ENCODE data around the gene ZBTB44. TPM values are rescaled to one million over a fixed set of nuclear protein-coding genes. Genes with fewer than 3 reads are reported as not detected.

ZBTB44 gene
- total RNA-seq, 1 experiment from 2014 or later, result 27.5 TPM

- Histone ChIP-seq H2AFZ (ENCODE audit: low read length) (no peak overlapping the region), H3F3A (ENCODE audit: low read length, unreplicated experiment) (no peaks in the 10 kb centered on the region), H3K27ac (ENCODE audit: low read length) (no peak overlapping the region), H3K9me3 (ENCODE audit: low read length) (no peaks in the 10 kb centered on the region), H3K36me3 (ENCODE audit: low read depth, low read length) (peaks cover 4% of the 10 kb centered on the region), H3K79me2 (ENCODE audit: low read length) (no peaks in the 10 kb centered on the region), H4K20me1 (ENCODE audit: low read length) (no peaks in the 10 kb centered on the region), H3K4me3 (ENCODE audit: low read length) (no peak overlapping the region), H3K27me3 (ENCODE audit: low read length) (no peaks in the 10 kb centered on the region), H3K9me2 (replicated peaks; ENCODE audit: low read length) (no peaks in the 10 kb centered on the region), H3K4me2 (ENCODE audit: low read length) (no peak overlapping the region), H3K4me1 (ENCODE audit: insufficient read depth, low read length) (no peaks in the 10 kb centered on the region; the same call in 1 of the 2 replicates), H3K9ac (ENCODE audit: low read length) (no peak overlapping the region)
- no peak for DNase-seq
- ATAC-seq, result no peak
- no peak for TF ChIP-seq EZH2phosphoT487 (IDR thresholded peaks at IDR 0.05; ENCODE audit: borderline replicate concordance, low read length)
- no peak for TF ChIP-seq EZH2 (IDR thresholded peaks at IDR 0.05; ENCODE audit: low read length, unreplicated experiment)
- TF ChIP-seq, protein P1, sequence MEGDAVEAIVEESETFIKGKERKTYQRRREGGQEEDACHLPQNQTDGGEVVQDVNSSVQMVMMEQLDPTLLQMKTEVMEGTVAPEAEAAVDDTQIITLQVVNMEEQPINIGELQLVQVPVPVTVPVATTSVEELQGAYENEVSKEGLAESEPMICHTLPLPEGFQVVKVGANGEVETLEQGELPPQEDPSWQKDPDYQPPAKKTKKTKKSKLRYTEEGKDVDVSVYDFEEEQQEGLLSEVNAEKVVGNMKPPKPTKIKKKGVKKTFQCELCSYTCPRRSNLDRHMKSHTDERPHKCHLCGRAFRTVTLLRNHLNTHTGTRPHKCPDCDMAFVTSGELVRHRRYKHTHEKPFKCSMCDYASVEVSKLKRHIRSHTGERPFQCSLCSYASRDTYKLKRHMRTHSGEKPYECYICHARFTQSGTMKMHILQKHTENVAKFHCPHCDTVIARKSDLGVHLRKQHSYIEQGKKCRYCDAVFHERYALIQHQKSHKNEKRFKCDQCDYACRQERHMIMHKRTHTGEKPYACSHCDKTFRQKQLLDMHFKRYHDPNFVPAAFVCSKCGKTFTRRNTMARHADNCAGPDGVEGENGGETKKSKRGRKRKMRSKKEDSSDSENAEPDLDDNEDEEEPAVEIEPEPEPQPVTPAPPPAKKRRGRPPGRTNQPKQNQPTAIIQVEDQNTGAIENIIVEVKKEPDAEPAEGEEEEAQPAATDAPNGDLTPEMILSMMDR (conservative IDR thresholded peaks at IDR 0.05; ENCODE audit: low read depth, low read length), result no peak
- intact Hi-C loops (cut with micrococcal nuclease), result loop anchor here (2.0 to 10.0 kb wide), 3 partner anchors 103 to 219 kb away; partner anchors contain the start of gene ZBTB44
- ChIA-PET POLR2A (ENCODE audit: unreplicated experiment) (no interaction called here), CTCF (interaction anchor here (1.0 kb wide), 1 partner anchor 178 kb away, joined by 6 read pairs; no protein-coding TSS in a partner anchor)
- BruUV-seq (replicated peaks), result no TSS peak
These were observed 102.8 kb downstream of the ZBTB44 start for GRCh38 chr11:130211781-130212401.

- peaks cover 5% of the 10 kb centered on the region for H3K36me3 ChIP-seq (ENCODE audit: low read depth, low read length)
- no peaks in the 10 kb centered on the region for H3K27me3 ChIP-seq (ENCODE audit: low read length)
- ATAC-seq (no peak), DNase-seq (no peak)
- H3K4me3 ChIP-seq (ENCODE audit: low read length), result no peak overlapping the region
- H3K9me2 ChIP-seq (replicated peaks; ENCODE audit: low read length), result no peaks in the 10 kb centered on the region
- no peaks in the 10 kb centered on the region for H3K79me2 ChIP-seq (ENCODE audit: low read length)
- no peaks in the 10 kb centered on the region; the same call in 1 of the 2 replicates for H3K4me1 ChIP-seq (ENCODE audit: insufficient read depth, low read length)
- no peak overlapping the region for H3K27ac ChIP-seq (ENCODE audit: low read length)
- ChIA-PET POLR2A (ENCODE audit: unreplicated experiment) (no interaction called here), CTCF (no interaction called here)
- BruUV-seq (replicated peaks), result no TSS peak
- intact Hi-C loops (cut with micrococcal nuclease), result loop anchor here (5.0 to 10.0 kb wide), 2 partner anchors 104 to 201 kb away; partner anchors contain the start of gene ZBTB44
- H2AFZ ChIP-seq (ENCODE audit: low read length), result no peak overlapping the region
- H3K9me3 ChIP-seq (ENCODE audit: low read length), result no peaks in the 10 kb centered on the region
- TF ChIP-seq, protein P1 (conservative IDR thresholded peaks at IDR 0.05; ENCODE audit: low read depth, low read length), result no peak
- TF ChIP-seq EZH2 (IDR thresholded peaks at IDR 0.05; ENCODE audit: low read length, unreplicated experiment), result no peak
- no peak for TF ChIP-seq EZH2phosphoT487 (IDR thresholded peaks at IDR 0.05; ENCODE audit: borderline replicate concordance, low read length)
- H3K9ac ChIP-seq (ENCODE audit: low read length), result no peak overlapping the region
- H3F3A ChIP-seq (ENCODE audit: low read length, unreplicated experiment), result no peaks in the 10 kb centered on the region
- H4K20me1 ChIP-seq (ENCODE audit: low read length), result no peaks in the 10 kb centered on the region
- no peak overlapping the region for H3K4me2 ChIP-seq (ENCODE audit: low read length)
These were observed 103.6 kb downstream of the ZBTB44 start for GRCh38 chr11:130211144-130211543.

All from PC-3 (cell line).